ENCODE measurements around the gene KSR1.

The KSR1 gene

GRCh38 chr17:27520491-27521185 lies 64.4 kb downstream of the KSR1 start:
- no peak for DNase-seq

GRCh38 chr17:27521281-27522027 lies 65.2 kb downstream of the KSR1 start:
- no peak for DNase-seq

- DNase-seq, result no peak
These were observed 65.9 kb downstream of the KSR1 start for GRCh38 chr17:27522028-27522635.

- DNase-seq, result no peak
These were observed 67.5 kb downstream of the KSR1 start for GRCh38 chr17:27523712-27524111.

GRCh38 chr17:27524594-27524993 lies 68.3 kb downstream of the KSR1 start:
- no peak for DNase-seq

DNA sequence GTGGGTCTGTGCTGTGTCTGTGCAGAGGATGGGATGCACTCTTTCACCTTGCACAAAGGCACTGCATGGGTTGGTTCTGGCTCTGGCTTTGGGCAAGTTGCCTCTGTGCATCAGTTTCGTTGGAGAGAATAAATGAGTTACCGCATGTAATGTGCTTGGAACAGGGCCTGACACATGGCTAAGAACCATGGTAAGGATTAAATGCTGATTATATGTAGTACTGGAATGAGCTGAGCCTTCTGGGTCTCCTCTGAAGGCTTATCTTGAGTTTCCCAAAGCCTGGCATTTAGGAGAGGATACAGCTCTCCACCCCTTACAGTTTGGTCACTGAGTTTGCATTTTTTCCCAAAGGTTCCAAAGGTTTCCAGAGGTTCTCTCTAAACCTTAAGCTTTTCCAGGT lies 69.1 kb downstream of the KSR1 start:
- no peak for DNase-seq

DNA sequence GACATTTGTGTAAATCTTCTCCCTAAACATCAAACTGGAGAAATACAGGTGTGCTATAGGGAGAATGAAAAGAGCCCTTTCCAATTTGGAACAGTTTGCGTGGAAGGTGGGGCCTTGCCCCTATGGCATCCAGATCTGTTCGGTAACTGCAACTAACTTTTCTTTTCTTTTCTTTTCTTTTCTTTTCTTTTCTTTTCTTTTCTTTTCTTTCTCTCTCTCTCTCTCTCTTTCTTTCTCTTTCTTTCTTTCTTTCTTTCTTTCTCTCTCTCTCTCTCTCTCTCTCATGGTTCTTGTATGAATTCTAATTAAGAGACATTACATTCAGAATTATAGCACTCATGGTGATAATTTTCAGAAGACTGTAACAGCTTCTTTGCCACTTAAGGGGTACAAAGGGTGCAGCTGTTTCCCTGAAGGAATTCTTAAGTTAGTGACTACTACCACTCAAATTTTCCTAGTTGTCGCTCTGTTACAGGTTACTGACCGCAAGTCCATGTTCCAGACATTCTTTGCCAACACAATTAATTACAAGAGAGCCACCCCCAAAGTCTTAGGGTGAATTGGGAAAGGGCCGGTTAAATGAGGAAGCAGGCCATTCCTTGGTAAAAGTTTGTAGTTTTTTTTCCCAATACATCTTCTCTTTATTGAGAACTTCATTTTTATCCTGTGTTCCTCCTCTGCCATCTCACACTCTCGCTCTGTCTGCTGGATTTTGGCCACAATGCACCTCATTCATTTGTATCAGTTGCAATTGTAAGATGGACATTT lies 69.8 kb downstream of the KSR1 start:
- DNase-seq, result no peak

DNA sequence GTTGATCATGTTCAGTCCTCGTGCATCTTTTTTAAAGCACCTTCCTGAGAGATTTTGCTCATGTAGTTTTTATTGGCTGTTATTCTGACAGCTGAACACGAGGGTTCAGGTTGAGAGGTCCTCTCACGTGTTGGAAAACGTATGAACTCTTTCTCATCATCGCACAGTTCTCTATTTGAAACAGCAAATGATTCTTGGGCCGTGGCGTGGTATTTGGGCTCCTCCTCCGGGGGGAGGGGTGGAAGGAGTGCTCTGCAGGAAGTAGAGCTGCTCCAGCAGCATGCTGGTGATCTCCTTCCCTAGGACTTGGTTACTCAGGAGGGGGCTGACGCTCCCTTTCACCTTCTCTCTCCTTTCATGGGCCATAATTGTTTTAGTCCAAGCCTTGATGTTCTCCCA lies 70.4 kb downstream of the KSR1 start:
- no peak for DNase-seq

- no peak for DNase-seq
These were observed 73.1 kb downstream of the KSR1 start for GRCh38 chr17:27529230-27529796.

DNA sequence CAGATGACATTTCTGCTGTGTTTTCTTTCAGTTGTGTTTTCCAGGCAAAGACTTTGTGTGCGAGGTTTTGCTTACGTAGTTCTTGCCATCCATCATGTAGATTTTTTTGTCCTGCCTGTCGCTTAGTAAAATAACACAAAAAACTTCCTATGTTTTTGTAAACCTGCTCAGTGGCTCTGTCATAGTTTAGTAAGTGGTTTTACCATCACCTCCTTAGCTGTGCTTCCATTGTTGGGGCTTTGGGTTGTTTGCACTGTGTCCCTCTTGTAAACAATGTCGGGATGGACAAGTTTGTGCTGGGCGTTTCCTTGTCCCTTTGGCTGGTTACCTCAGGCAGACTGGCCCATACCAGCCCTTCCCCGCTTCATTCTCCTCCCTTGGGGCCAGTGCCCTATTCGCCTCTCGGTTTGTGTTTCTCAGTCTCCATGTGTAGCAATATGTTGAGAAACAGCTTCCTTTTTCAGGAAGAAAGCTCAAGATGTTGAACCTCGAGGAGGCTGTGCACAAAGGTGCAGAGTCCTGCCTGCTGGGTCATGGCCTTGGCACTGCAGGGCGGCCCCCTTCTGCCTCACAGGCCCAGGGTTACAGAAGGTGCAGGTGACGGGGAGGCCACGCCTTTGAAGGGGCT lies 74.6 kb downstream of the KSR1 start:
- no peak for DNase-seq

DNA sequence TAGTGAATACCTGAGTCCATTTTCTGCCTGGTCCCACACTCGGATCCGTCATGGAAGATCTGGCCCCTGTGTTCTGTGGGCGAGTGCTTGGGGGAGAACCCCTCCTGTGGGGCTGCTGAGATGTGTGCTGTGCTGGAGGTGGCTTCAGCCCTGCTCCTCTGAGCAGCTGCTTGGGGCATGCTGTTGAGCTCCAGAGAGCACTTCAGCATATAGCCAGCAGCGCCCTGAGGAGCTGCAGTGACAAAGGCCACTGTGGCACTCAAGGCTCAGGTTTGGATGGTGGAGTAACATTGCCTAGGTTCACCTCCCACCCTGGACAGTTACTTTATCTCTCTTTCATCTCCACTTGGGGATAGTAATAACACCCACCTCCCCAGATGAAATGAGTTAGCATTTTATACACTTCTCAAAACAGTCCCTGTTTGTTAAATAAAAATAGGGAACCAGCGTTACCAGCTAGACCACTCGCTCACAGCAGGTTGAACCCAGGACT lies 75.3 kb downstream of the KSR1 start:
- DNase-seq, result no peak

- DNase-seq, result no peak
These were observed 76.3 kb downstream of the KSR1 start for GRCh38 chr17:27532269-27533263.

GRCh38 chr17:27533874-27534815 lies 77.9 kb downstream of the KSR1 start:
- DNase-seq, result peak; percentile 83

- no peak for DNase-seq
These were observed 79.1 kb downstream of the KSR1 start for GRCh38 chr17:27535178-27535928.

DNA sequence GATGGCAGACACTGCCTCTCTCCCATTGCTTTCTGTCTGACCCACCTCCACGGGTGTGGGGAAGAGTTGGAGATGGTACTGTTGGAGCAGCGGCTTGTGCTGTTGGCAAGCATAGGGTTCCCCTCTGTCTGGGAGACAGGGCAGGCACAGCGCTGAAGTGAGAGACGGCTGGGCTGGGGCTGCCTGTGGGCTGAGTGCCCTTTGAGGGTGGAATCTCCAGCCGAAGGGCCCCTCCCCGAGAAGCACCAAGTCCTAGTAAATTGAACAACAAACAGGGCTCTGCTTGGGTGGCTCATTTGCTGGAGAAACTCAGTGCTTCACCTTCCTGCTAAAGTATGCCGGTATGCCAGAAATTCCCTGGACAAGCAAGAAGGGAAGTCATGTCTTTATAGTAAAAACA lies 79.7 kb downstream of the KSR1 start:
- no peak for DNase-seq

DNA sequence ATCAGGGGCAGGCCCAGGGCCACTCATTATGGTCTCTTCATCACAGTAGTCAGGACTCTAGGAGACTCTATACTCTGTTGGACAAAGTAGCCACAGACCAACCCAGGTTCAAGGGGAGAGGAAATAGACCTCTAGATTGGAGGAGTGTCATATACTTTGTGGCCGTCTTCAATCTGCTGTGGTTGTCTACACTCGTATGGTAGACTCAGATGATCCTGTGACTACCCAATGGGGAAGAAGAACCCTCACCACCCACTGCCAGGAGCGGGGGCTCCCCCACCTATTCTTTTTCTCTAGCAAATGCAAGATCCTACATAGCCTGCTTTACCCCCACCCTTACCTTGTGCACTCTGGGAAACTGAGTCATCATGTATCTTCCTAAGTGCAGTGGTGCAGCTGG lies 80.5 kb downstream of the KSR1 start:
- no peak for DNase-seq

DNA sequence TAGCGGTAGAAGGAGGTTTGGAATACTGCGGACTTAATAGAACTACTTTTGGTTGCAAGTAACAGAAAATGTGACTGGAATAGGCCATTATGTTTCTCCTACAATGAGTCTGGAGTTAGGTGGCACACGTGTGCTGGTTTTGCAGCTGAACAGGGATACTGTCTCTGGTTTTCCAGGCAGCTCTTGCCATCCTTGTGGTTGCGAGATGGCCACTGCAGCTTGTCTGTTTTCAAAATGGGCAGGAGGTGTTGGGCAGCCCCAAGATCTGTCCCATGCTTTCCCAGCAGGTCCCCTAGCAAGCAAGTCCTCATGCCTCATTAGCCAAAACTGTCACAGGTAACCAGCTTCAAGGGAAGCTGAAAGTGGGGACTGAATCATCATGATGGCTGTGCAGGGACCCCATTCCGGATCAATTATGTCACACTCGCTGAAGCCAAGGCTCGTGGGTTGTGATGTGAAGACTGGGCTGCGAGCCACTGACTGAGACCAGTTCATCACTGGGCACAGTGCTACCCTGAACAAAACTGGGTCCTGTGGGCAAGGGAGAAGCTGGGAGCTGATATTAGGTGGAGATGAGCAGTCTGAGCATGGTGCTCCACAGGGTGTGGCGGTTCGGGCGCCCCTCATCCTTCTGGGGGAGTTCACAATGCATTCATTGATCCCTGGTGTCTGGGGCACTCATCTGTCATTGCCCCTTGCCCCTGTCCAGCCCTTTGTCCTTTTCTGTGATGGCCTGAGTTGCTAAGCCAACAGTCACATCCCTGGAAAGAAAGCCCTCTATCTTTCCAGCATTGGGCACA lies 82.1 kb downstream of the KSR1 start:
- DNase-seq, result no peak

- DNase-seq, result no peak
These were observed 82.9 kb downstream of the KSR1 start for GRCh38 chr17:27539152-27539551.
